ENCODE data around the gene ANTXR2.
"Not testable (repeated sequence)": the region's sequence is repeated elsewhere in the genome, so short reads cannot be mapped to it uniquely, and the experiment has no call there.

ANTXR2 gene

GRCh38 chr4:79897174-79897573 is 175.9 kb downstream of the ANTXR2 start:
- Histone ChIP-seq H3K9ac (ENCODE audit: low read length) (no peak overlapping the region), H3K4me1 (ENCODE audit: control insufficient read depth, insufficient read depth, low read length) (peaks cover 11% of the 10 kb centered on the region), H3K27ac (ENCODE audit: low read depth, low read length) (no peak overlapping the region), H3K4me3 (ENCODE audit: low read depth, low read length) (no peak overlapping the region), H3K27me3 (ENCODE audit: control insufficient read depth, insufficient read depth, low read length) (no peaks in the 10 kb centered on the region), H3K36me3 (ENCODE audit: control insufficient read depth, insufficient read depth, low read length) (no peaks in the 10 kb centered on the region), H3K9me3 (ENCODE audit: control insufficient read depth, insufficient read depth, low read depth, low read length) (peaks cover 3% of the 10 kb centered on the region; the same call in 1 of the 2 replicates)

GRCh38 chr4:79893456-79893855 is 179.6 kb downstream of the ANTXR2 start:
- Histone ChIP-seq H3K27ac (ENCODE audit: low read depth, low read length) (no peak overlapping the region), H3K9ac (ENCODE audit: low read length) (no peak overlapping the region), H3K9me3 (ENCODE audit: control insufficient read depth, insufficient read depth, low read depth, low read length) (no peaks in the 10 kb centered on the region), H3K27me3 (ENCODE audit: control insufficient read depth, insufficient read depth, low read length) (no peaks in the 10 kb centered on the region), H3K4me3 (ENCODE audit: low read depth, low read length) (no peak overlapping the region), H3K4me1 (ENCODE audit: control insufficient read depth, insufficient read depth, low read length) (peaks cover 11% of the 10 kb centered on the region), H3K36me3 (ENCODE audit: control insufficient read depth, insufficient read depth, low read length) (no peaks in the 10 kb centered on the region)

- not testable (repeated sequence) for H3K27ac ChIP-seq (ENCODE audit: low read depth, low read length); H3K4me3 ChIP-seq (ENCODE audit: low read depth, low read length); H3K36me3 ChIP-seq (ENCODE audit: control insufficient read depth, insufficient read depth, low read length); H3K9me3 ChIP-seq (ENCODE audit: control insufficient read depth, insufficient read depth, low read depth, low read length); H3K9ac ChIP-seq (ENCODE audit: low read length); H3K4me1 ChIP-seq (ENCODE audit: control insufficient read depth, insufficient read depth, low read length); H3K27me3 ChIP-seq (ENCODE audit: control insufficient read depth, insufficient read depth, low read length)
These were observed 184.0 kb downstream of the ANTXR2 start for GRCh38 chr4:79889026-79889425.

GRCh38 chr4:79886557-79886956 is 186.5 kb downstream of the ANTXR2 start:
- Histone ChIP-seq H3K36me3 (ENCODE audit: control insufficient read depth, insufficient read depth, low read length) (no peaks in the 10 kb centered on the region), H3K9me3 (ENCODE audit: control insufficient read depth, insufficient read depth, low read depth, low read length) (no peaks in the 10 kb centered on the region), H3K9ac (ENCODE audit: low read length) (no peak overlapping the region), H3K4me1 (ENCODE audit: control insufficient read depth, insufficient read depth, low read length) (no peaks in the 10 kb centered on the region), H3K27ac (ENCODE audit: low read depth, low read length) (no peak overlapping the region), H3K4me3 (ENCODE audit: low read depth, low read length) (no peak overlapping the region), H3K27me3 (ENCODE audit: control insufficient read depth, insufficient read depth, low read length) (no peaks in the 10 kb centered on the region)

GRCh38 chr4:79886021-79886420 is 187.0 kb downstream of the ANTXR2 start:
- no peak overlapping the region for H3K9ac ChIP-seq (ENCODE audit: low read length)
- H3K9me3 ChIP-seq (ENCODE audit: control insufficient read depth, insufficient read depth, low read depth, low read length), result no peaks in the 10 kb centered on the region
- H3K27me3 ChIP-seq (ENCODE audit: control insufficient read depth, insufficient read depth, low read length), result no peaks in the 10 kb centered on the region
- no peaks in the 10 kb centered on the region for H3K36me3 ChIP-seq (ENCODE audit: control insufficient read depth, insufficient read depth, low read length)
- H3K27ac ChIP-seq (ENCODE audit: low read depth, low read length), result no peak overlapping the region
- no peaks in the 10 kb centered on the region for H3K4me1 ChIP-seq (ENCODE audit: control insufficient read depth, insufficient read depth, low read length)
- H3K4me3 ChIP-seq (ENCODE audit: low read depth, low read length), result no peak overlapping the region

GRCh38 chr4:79883290-79883689 is 189.7 kb downstream of the ANTXR2 start:
- no peaks in the 10 kb centered on the region for H3K4me1 ChIP-seq (ENCODE audit: control insufficient read depth, insufficient read depth, low read length)
- no peaks in the 10 kb centered on the region for H3K27me3 ChIP-seq (ENCODE audit: control insufficient read depth, insufficient read depth, low read length)
- H3K27ac ChIP-seq (ENCODE audit: low read depth, low read length), result no peak overlapping the region
- no peaks in the 10 kb centered on the region for H3K9me3 ChIP-seq (ENCODE audit: control insufficient read depth, insufficient read depth, low read depth, low read length)
- no peak overlapping the region for H3K4me3 ChIP-seq (ENCODE audit: low read depth, low read length)
- no peak overlapping the region for H3K9ac ChIP-seq (ENCODE audit: low read length)
- H3K36me3 ChIP-seq (ENCODE audit: control insufficient read depth, insufficient read depth, low read length), result no peaks in the 10 kb centered on the region

GRCh38 chr4:79882806-79883205 is 190.2 kb downstream of the ANTXR2 start:
- Histone ChIP-seq H3K27me3 (ENCODE audit: control insufficient read depth, insufficient read depth, low read length) (no peaks in the 10 kb centered on the region), H3K4me1 (ENCODE audit: control insufficient read depth, insufficient read depth, low read length) (no peaks in the 10 kb centered on the region), H3K4me3 (ENCODE audit: low read depth, low read length) (no peak overlapping the region), H3K36me3 (ENCODE audit: control insufficient read depth, insufficient read depth, low read length) (no peaks in the 10 kb centered on the region), H3K9ac (ENCODE audit: low read length) (no peak overlapping the region), H3K9me3 (ENCODE audit: control insufficient read depth, insufficient read depth, low read depth, low read length) (peaks cover under 1% of the 10 kb centered on the region; the same call in 1 of the 2 replicates), H3K27ac (ENCODE audit: low read depth, low read length) (no peak overlapping the region)

- no peak overlapping the region for H3K9ac ChIP-seq (ENCODE audit: low read length)
- no peak overlapping the region for H3K27ac ChIP-seq (ENCODE audit: low read depth, low read length)
- no peaks in the 10 kb centered on the region for H3K4me1 ChIP-seq (ENCODE audit: control insufficient read depth, insufficient read depth, low read length)
- no peaks in the 10 kb centered on the region for H3K36me3 ChIP-seq (ENCODE audit: control insufficient read depth, insufficient read depth, low read length)
- no peaks in the 10 kb centered on the region for H3K27me3 ChIP-seq (ENCODE audit: control insufficient read depth, insufficient read depth, low read length)
- no peak overlapping the region for H3K4me3 ChIP-seq (ENCODE audit: low read depth, low read length)
- peaks cover 5% of the 10 kb centered on the region; the same call in 1 of the 2 replicates for H3K9me3 ChIP-seq (ENCODE audit: control insufficient read depth, insufficient read depth, low read depth, low read length)
These were observed 191.6 kb downstream of the ANTXR2 start for GRCh38 chr4:79881407-79881806.

- Histone ChIP-seq H3K27ac (ENCODE audit: low read depth, low read length) (no peak overlapping the region), H3K4me1 (ENCODE audit: control insufficient read depth, insufficient read depth, low read length) (no peaks in the 10 kb centered on the region), H3K4me3 (ENCODE audit: low read depth, low read length) (no peak overlapping the region), H3K27me3 (ENCODE audit: control insufficient read depth, insufficient read depth, low read length) (no peaks in the 10 kb centered on the region), H3K9ac (ENCODE audit: low read length) (no peak overlapping the region), H3K36me3 (ENCODE audit: control insufficient read depth, insufficient read depth, low read length) (no peaks in the 10 kb centered on the region), H3K9me3 (ENCODE audit: control insufficient read depth, insufficient read depth, low read depth, low read length) (peaks cover 5% of the 10 kb centered on the region; the same call in 1 of the 2 replicates)
These were observed 195.5 kb downstream of the ANTXR2 start for GRCh38 chr4:79877511-79877910.

GRCh38 chr4:79875344-79875899 is 197.6 kb downstream of the ANTXR2 start:
- no peaks in the 10 kb centered on the region for H3K36me3 ChIP-seq (ENCODE audit: control insufficient read depth, insufficient read depth, low read length)
- no peaks in the 10 kb centered on the region for H3K4me1 ChIP-seq (ENCODE audit: control insufficient read depth, insufficient read depth, low read length)
- H3K9me3 ChIP-seq (ENCODE audit: control insufficient read depth, insufficient read depth, low read depth, low read length), result peaks cover 5% of the 10 kb centered on the region; the same call in 1 of the 2 replicates
- H3K9ac ChIP-seq (ENCODE audit: low read length), result no peak overlapping the region
- H3K27me3 ChIP-seq (ENCODE audit: control insufficient read depth, insufficient read depth, low read length), result no peaks in the 10 kb centered on the region
- no peak overlapping the region for H3K4me3 ChIP-seq (ENCODE audit: low read depth, low read length)
- no peak overlapping the region for H3K27ac ChIP-seq (ENCODE audit: low read depth, low read length)

- no peaks in the 10 kb centered on the region for H3K36me3 ChIP-seq (ENCODE audit: control insufficient read depth, insufficient read depth, low read length)
These were observed 198.8 kb downstream of the ANTXR2 start for GRCh38 chr4:79874197-79874596.

More at GRCh38 chr4:79874197-79874596, 198.8 kb downstream of the ANTXR2 start:
- Histone ChIP-seq H3K27me3 (ENCODE audit: control insufficient read depth, insufficient read depth, low read length) (no peaks in the 10 kb centered on the region), H3K4me3 (ENCODE audit: low read depth, low read length) (no peak overlapping the region), H3K27ac (ENCODE audit: low read depth, low read length) (no peak overlapping the region), H3K9me3 (ENCODE audit: control insufficient read depth, insufficient read depth, low read depth, low read length) (peaks cover 5% of the 10 kb centered on the region; the same call in 1 of the 2 replicates), H3K9ac (ENCODE audit: low read length) (no peak overlapping the region), H3K4me1 (ENCODE audit: control insufficient read depth, insufficient read depth, low read length) (no peaks in the 10 kb centered on the region)
